HEK293 (cell line): Measurements from ENCODE around the gene COPRS.
"Not testable (repeated sequence)": the region's sequence is repeated elsewhere in the genome, so short reads cannot be mapped to it uniquely, and the experiment has no call there.

Source experiments
- CTCF ChIP-seq: fragments of 450-650 bp; formaldehyde crosslinking; IDR thresholded peaks from 2 replicates; pipeline ENCODE4 v1.5.1; 2016; ENCODE audit warnings: missing biosample characterization, missing genetic modification characterization
- SCRT2 ChIP-seq: fragments of 450-650 bp; formaldehyde crosslinking; IDR thresholded peaks from 2 replicates; pipeline ENCODE4 v1.5.1; 2016; ENCODE audit warnings: missing biosample characterization, missing genetic modification characterization
- TCF7L2 ChIP-seq: IDR thresholded peaks from 2 replicates; pipeline ENCODE4 v1.6.1; 2011; ENCODE audit warnings: low read depth, mild to moderate bottlenecking, inconsistent platforms, low read length, moderate library complexity, borderline replicate concordance
- ZBTB7A ChIP-seq: fragments of 450-650 bp; formaldehyde crosslinking; IDR thresholded peaks from 2 replicates; pipeline ENCODE4 v1.5.1; 2016; ENCODE audit warnings: low read depth, missing biosample characterization, missing genetic modification characterization
- ZNF114 ChIP-seq: fragments of 450-650 bp; formaldehyde crosslinking; IDR thresholded peaks from 2 replicates; pipeline ENCODE4 v1.5.0; 2017; ENCODE audit warnings: missing biosample characterization, missing genetic modification characterization
- ZNF18 ChIP-seq: fragments of 450-650 bp; formaldehyde crosslinking; IDR thresholded peaks from 2 replicates; pipeline ENCODE4 v1.5.1; 2016; ENCODE audit warnings: missing biosample characterization, missing genetic modification characterization
- ZNF274 ChIP-seq, 2 experiments: fragments of 200-500 bp in 1 of 2; fragments of 450-650 bp in 1 of 2; sonication (Bioruptor generic) in 1 of 2; formaldehyde crosslinking in 1 of 2; IDR thresholded peaks; 2 replicates each; pipeline versions ENCODE4 v1.5.1 to v1.6.1; 2014 to 2016; ENCODE audit warnings: borderline replicate concordance in 1 of 2, inconsistent platforms in 1 of 2, low read length in 1 of 2, missing biosample characterization in 1 of 2, missing genetic modification characterization in 1 of 2
- ZNF449 ChIP-seq: fragments of 450-650 bp; formaldehyde crosslinking; IDR thresholded peaks from 2 replicates; pipeline ENCODE4 v1.5.1; 2017; ENCODE audit warnings: missing biosample characterization, mild to moderate bottlenecking, missing genetic modification characterization, moderate library complexity
- ZNF654 ChIP-seq: fragments of 450-650 bp; formaldehyde crosslinking; IDR thresholded peaks from 2 replicates; pipeline ENCODE4 v1.5.1; 2016; ENCODE audit warnings: low read depth, missing biosample characterization, missing genetic modification characterization
- ZNF704 ChIP-seq: fragments of 450-650 bp; formaldehyde crosslinking; IDR thresholded peaks from 2 replicates; pipeline ENCODE4 v1.5.1; 2016; ENCODE audit warnings: missing biosample characterization, missing genetic modification characterization

- not testable (repeated sequence) for TF ChIP-seq ZNF449 (tag by site-specific recombination); ZNF274 (IDR thresholded peaks at IDR 0.05; ENCODE audit: low read length); ZNF274 (tag by site-specific recombination; IDR thresholded peaks at IDR 0.05; ENCODE audit: borderline replicate concordance); SCRT2 (tag by site-specific recombination); ZNF18; CTCF (tag by site-specific recombination); ZBTB7A (tag by site-specific recombination); ZNF114 (tag by site-specific recombination); TCF7L2; ZNF704 (tag by site-specific recombination); ZNF654 (tag by site-specific recombination)
These were observed 30.1 kb downstream of the COPRS start for GRCh38 chr17:31828955-31829354.
